NCI-H82 (cell line): ENCODE measurements around the gene GH1.
"Not testable (repeated sequence)": the region's sequence is repeated elsewhere in the genome, so short reads cannot be mapped to it uniquely, and the experiment has no call there.

Experiments
- DNase-seq: peaks from one replicate; lab custom pipeline; 2025; lab: John Stamatoyannopoulos, UW

GH1 gene

DNA sequence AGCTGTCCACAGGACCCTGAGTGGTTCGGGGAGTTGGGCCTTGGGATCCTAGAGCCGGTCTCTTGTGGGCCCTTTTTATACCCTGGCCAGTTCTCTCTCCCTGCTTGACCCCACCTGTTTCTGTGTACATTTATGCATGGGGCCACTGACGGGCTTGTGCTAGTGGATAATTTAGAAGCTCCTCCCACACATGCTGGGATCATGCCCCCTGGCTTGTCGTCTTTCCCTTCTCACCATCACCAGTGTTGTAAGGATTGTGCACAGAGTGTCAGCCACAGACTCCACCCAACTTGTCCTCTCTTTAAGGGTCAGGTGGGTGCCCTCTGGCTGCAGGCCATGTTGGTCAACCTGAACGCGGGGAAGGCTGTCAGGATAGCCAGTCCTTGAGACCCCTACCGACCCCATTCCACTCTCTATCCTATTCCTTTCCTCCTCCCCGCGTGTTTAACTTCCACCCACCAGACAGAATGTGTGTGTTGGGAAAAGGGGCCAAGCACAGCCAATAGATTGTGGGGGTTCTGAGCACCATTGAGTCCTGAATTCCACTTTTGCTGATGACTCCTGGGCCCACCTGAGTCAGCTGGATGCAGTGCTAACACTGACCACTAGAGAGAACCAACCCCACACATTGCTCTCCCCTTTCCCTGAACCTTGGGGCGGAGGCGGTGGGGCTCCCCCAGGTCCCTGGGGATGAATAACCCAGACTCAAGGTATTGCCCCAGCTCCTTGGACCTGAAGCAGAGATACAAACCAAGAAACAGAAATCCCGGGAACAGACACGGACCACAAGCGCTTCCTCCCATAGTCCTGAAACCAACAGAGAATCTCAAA lies 21.9 kb downstream of the GH1 start, which contains the start of gene CSH1:
TSS of gene CSH1 (minus strand) at position 51 of the 831 bp plus-strand sequence. CDS start 63 bp downstream, outside the sequence.
- not testable (repeated sequence) for DNase-seq

GRCh38 chr17:63894821-63895220 lies 23.8 kb downstream of the GH1 start:
- DNase-seq = not testable (repeated sequence)

DNA sequence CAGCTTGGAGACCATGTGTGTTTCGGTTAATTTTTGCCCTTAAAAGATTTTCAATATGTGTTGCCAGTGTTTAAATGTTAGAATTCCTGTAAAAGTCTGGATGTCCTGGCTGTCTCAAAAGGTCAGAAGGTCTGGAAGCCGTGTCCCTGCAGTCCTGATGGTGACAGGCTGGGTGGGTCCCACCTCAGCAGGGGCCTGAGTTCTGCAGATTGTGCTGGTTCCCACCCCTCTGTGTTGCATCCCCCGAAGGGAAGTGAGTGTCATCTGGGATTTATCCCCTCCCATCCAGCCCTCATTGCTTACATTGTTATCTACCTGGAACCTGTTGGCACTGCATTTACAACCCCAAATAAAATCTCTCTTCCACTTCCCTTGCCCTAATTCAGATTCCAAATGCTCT lies 24.6 kb downstream of the GH1 start:
- DNase-seq = not testable (repeated sequence)

DNA sequence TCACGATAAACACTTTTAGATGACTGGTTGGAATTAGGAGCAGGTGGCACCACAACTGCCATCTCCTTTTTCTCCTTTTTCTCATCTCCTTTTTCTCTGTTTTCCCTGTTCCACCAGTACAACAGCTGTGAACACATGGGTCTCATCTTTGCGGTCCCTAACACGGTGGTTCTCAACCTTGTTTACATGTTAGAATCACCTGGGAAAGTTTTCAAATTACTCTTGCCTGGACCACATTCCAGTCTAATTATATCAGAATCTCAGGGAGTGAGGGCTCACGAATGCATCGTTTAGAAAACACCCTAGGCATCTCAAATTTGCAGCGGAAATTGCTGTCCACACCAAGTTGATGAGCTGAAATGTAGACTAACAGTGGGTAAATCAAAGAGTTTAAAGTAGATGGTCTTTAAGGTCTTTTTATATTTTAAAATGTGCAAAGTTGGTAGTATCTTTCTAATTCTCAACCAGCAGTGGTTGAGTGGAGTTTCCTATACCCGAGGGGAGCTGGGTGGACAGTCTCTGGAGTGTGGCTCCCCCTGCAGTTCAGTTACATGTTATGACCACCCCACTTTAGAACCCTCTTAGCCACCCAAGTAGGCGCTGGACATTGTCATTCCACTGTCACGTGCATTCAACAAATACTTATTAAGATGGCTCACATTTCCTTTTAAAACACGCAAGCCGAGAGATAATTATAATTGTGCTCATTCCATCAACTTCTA lies 26.2 kb downstream of the GH1 start:
- not testable (repeated sequence) for DNase-seq

- peak; percentile 89 for DNase-seq
Observed at GRCh38 chr17:63889026-63889848, 29.4 kb downstream of the GH1 start.

GRCh38 chr17:63885119-63885518 lies 33.5 kb downstream of the GH1 start:
- not testable (repeated sequence) for DNase-seq

- DNase-seq = not testable (repeated sequence)
Observed at GRCh38 chr17:63882626-63883126, 36.0 kb downstream of the GH1 start.

DNA sequence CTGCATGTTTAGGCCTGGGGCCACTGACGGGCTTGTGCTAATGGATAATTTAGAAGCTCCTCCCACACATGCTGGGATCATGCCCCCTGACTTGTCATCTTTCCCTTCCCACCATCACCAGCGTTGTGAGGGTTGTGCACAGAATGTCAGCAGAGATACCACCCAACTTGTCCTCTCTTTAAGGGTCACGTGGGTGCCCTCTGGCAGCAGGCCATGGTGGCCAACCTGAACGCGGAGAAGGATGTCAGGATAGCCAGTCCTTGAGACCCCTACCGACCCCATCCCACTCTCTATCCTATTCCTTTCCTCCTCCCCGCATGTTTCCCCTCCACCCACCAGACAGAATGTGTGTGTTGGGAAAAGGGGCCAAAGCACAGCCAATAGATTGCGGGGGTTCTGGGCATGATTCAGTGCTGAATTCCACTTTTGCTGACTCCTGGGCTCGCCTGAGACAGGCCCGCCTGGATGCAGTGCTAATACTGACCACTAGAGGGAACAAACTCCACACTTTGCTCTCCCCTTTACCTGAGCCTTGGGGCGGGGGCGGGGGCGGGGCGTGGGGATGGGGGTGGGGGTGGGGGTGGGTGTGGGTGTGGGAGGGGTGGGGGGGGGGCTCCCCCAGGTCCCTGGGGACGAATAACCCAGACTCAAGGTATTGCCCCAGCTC lies 36.6 kb downstream of the GH1 start, which contains the start of gene GH2:
TSS of gene GH2 (minus strand) at position 10 of the 667 bp plus-strand sequence. CDS start 143 bp downstream, outside the sequence.
- DNase-seq = peak; percentile 78

GRCh38 chr17:63881337-63881736 lies 37.3 kb downstream of the GH1 start:
- DNase-seq = peak; percentile 33

DNA sequence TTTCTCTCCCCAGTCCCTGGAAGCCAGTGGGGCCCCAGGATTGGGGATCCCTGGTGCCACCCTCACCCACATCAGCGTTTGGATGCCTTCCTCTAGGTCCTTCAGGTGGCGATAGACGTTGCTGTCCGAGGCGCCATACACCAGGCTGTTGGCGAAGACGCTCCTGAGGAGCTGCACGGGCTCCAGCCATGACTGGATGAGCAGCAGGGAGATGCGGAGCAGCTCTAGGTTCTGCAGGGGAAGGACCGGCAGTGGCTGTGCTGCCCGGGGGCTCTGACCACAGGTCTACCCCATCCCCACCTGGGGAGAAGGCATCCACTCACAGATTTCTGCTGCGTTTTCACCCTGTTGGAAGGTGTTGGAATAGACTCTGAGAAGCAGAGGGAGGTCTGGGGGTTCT lies 37.9 kb downstream of the GH1 start:
- no peak for DNase-seq

- DNase-seq = not testable (repeated sequence)
Observed at GRCh38 chr17:63878413-63878812, 40.2 kb downstream of the GH1 start.

- not testable (repeated sequence) for DNase-seq
Observed at GRCh38 chr17:63874693-63875092, 43.9 kb downstream of the GH1 start.

- not testable (repeated sequence) for DNase-seq
Observed at GRCh38 chr17:63874061-63874626, 44.5 kb downstream of the GH1 start.

- not testable (repeated sequence) for DNase-seq
Observed at GRCh38 chr17:63873577-63873976, 45.1 kb downstream of the GH1 start, which contains the start of gene CSH2. Gene CSH2, minus strand, starts transcription at chr17:63873677. Its CDS starts 63 bp downstream, at chr17:63873614.

DNA sequence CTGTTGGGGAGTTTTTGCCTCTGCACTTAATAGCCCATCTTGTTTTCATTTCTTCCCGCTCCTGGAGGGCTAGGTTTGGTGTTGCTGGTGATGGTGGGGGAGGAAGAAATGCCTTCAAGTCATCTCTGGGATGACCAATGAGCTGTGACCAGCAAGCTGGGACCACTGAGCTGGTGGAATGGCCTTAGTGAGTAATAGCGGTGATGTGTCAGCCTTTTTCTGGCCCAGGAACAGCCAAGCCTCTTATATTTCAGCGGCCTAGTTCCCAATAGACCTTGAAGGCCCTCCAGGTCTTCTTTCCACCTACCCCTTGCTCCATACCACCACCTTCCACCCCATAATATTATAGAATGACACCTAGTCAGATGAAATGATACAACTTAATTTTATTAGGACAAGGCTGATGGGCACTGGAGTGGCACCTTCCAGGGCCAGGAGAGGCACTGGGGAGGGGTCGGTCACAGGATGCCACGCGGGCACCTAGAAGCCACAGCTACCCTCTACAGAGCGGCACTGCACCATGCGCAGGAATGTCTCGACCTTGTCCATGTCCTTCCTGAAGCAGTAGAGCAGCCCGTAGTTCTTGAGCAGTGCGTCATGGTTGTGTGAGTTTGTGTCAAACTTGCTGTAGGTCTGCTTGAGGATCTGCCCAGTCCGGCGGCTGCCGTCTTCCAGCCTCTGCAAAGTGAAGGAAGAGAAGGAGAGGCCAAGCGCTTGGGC lies 46.8 kb downstream of the GH1 start:
- DNase-seq = not testable (repeated sequence)

DNA sequence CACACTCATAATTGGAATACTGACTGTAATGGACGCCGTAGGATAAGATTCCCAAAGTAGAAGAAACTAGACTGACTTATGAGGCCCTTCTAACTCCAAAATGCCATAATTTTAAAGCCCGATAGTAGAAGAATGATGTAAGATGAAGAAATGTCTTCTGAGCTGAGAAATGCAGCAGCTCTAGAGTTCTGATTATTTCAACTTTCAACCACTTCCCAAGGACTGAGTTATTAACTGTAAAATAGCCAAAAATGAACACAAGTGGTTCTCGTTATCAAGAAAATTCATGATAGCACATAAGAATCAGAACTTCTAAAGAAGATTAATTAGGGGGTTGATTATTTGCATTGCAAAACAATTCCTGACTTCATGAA lies 48.4 kb downstream of the GH1 start:
- not testable (repeated sequence) for DNase-seq

DNA sequence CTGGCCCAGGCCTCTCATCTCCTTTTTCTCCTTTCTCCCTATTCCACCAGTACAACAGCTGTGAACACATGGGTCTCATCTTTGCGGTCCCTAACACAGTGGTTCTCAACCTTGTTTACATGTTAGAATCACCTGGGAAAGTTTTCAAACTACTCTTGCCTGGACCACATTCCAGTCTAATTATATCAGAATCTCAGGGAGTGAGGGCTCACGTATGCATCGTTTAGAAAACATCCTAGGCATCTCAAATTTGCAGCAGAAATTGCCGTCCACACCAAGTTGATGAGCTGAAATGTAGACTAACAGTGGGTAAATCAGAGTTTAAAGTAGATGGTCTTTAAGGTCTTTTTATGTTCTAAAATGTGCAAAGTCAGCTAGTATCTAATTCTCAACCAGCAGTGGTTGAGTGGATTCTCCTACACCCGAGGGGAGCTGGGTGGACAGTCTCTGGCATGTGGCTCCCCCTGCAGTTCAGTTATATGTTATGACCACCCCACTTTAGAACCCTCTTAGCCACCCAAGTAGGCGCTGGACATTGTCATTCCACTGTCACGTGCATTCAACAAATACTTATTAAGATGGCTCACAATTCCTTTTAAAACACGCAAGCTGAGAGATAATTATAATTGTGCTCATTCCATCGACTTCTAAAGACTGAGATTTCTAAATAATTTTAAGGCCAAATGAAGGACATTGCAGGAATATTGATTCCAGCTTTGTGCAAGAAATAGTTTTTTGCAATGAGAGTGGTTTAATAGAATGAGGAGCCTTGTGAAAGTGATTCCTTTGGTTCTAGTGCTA lies 48.9 kb downstream of the GH1 start:
- DNase-seq = not testable (repeated sequence)
